ENCODE results near the gene OR4E1.
"Not testable (repeated sequence)": the region's sequence is repeated elsewhere in the genome, so short reads cannot be mapped to it uniquely, and the experiment has no call there.

OR4E1 gene

GRCh38 chr14:21652209-21652808, 21.3 kb downstream of the OR4E1 start:
- DNase-seq, result no peak

- no peak for DNase-seq
These were observed 26.2 kb downstream of the OR4E1 start for GRCh38 chr14:21647380-21647779.

DNA sequence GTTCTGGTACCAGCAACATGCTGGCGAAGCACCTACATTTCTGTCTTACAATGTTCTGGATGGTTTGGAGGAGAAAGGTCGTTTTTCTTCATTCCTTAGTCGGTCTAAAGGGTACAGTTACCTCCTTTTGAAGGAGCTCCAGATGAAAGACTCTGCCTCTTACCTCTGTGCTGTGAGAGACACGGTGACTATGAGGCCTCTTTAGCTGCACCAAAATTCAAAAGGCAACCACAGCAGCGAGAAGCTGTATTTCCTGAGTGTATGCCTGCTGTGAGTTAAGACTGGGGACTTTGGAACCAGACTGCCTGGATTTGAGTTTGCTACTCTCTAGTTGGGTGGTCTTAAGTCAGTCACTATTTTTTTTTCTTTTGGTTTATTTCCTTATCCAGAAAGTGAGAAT, 30.2 kb downstream of the OR4E1 start:
- DNase-seq, result no peak

DNA sequence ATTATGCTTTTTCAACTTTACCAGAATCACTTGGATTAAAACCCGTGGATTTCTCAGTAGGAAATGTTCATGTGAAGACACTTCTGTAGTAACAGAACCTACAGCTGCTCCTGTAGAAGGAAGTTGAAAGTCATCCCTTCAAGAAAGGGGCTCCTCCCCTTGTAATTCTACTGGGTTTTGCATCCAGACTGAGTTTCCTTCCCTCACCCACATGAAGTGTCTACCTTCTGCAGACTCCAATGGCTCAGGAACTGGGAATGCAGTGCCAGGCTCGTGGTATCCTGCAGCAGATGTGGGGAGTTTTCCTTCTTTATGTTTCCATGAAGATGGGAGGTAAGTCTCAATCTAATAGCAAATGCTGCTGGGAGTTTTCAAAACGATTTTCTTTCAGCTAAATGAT, 30.9 kb downstream of the OR4E1 start:
- DNase-seq, result no peak

DNA sequence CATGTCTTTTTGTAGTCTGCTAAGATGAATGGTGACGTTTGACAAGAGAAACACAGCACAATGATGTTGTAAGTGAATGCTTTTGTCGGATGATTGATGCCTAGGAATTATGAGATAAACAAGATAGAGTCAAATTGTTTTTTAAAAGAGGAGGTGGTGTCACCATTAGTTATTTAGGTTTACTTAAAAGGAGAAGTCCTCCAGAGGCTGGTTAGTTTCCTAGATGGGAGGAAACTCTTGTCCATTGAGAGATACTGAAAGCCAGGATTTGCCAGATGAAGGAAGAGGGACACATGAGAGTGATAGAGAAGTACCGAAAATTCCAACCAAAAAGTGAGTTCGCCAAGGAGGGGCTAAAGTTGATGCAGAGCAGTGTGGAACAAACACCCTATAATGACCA, 38.8 kb downstream of the OR4E1 start, which contains the start of gene OR10G2:
OR10G2 (minus strand) TSS at position 101 of the 400 bp plus-strand sequence; CDS start at position 3, 98 bp downstream.
- DNase-seq, result no peak

GRCh38 chr14:21631084-21631483, 42.5 kb downstream of the OR4E1 start:
- DNase-seq, result no peak

GRCh38 chr14:21630503-21630902, 43.1 kb downstream of the OR4E1 start:
- DNase-seq, result not testable (repeated sequence)

GRCh38 chr14:21626491-21627230, 47.0 kb downstream of the OR4E1 start:
- DNase-seq, result no peak
